Measurements from ENCODE around the gene PRDM5.

GRCh38 chr4:120718979-120719566, 203.5 kb downstream of the PRDM5 start:
- TF ChIP-seq POLR2A (IDR thresholded peaks at IDR 0.05; ENCODE audit: extremely low read depth, insufficient read length) (no peak), CTCF (IDR thresholded peaks at IDR 0.05; ENCODE audit: low read depth, low read length) (peak; percentile 57), MAX (IDR thresholded peaks at IDR 0.05; ENCODE audit: low read depth, low read length) (no peak)

All from NB4 (cell line).